Colonic mucosa (tissue), 4 donors: Measurements from ENCODE around the gene FMN2. TPM values are rescaled to one million over a fixed set of nuclear protein-coding genes. Genes with fewer than 3 reads are reported as not detected.

Source experiments
- DNase-seq: peaks from one replicate; pipeline ENCODE4 v3.0.0-alpha.2; 2020
- H3K27ac ChIP-seq: fragments of 200-600 bp; one replicate; pipeline ENCODE4 v1.8.0; 2021
- H3K27me3 ChIP-seq: fragments of 200-600 bp; one replicate; pipeline ENCODE4 v1.8.0; 2021
- H3K36me3 ChIP-seq: fragments of 200-600 bp; one replicate; pipeline ENCODE4 v1.8.0; 2021
- H3K4me1 ChIP-seq: fragments of 200-600 bp; one replicate; pipeline ENCODE4 v1.8.0; 2021; ENCODE audit warnings: mild to moderate bottlenecking
- H3K4me3 ChIP-seq: fragments of 200-600 bp; one replicate; pipeline ENCODE4 v1.8.0; 2021
- H3K9ac ChIP-seq, 2 donors: one replicate each; pipeline ENCODE4 v1.7.0; 2013; ENCODE audit warnings: control low read depth in 2 of 2, low read depth in 2 of 2, low read length in 2 of 2
- H3K9me3 ChIP-seq: fragments of 200-600 bp; one replicate; pipeline ENCODE4 v1.8.0; 2021
- CTCF ChIP-seq: fragments of 200-600 bp; IDR thresholded peaks from one replicate; pipeline ENCODE4 v1.8.0; 2022; ENCODE audit warnings: antibody characterized with exemption, mild to moderate bottlenecking
- intact Hi-C: fragments of 100-400 bp; cut with DNase I; formaldehyde crosslinking; loops from one replicate; pipeline ENCODE4 v1.14.1; 2022
- total RNA-seq, 2 donors: library from RNA; stranded (reverse); fragmentation: NEBNext Ultra II Directional in 1 of 2; extraction: Animal tissue kit (Norgen Biotek cat#: 25700) in 1 of 2; gene quantifications; one replicate each; pipeline ENCODE4 v1.2.1, GENCODE V29; 2021
- donor health status: healthy.
- donor health status: DM: no; HTN: no; CAD: no.
- donor health status: DM: no; HTN: no; CAD: no.

The FMN2 gene
- total RNA-seq, 2 donors from 2014 or later = 0.62 to 3.0 TPM

GRCh38 chr1:240126821-240127220, 35.1 kb downstream of the FMN2 start:
- intact Hi-C loops = no loop called here
- Histone ChIP-seq H3K4me3 (no peak overlapping the region), H3K9ac (no peak overlapping the region), H3K4me1 (no peaks in the 10 kb centered on the region), H3K36me3 (no peaks in the 10 kb centered on the region), H3K27me3 (no peaks in the 10 kb centered on the region), H3K9me3 (no peaks in the 10 kb centered on the region), H3K27ac (no peak overlapping the region)
- no peak for DNase-seq
- no peak for TF ChIP-seq CTCF

GRCh38 chr1:240128366-240128765, 36.7 kb downstream of the FMN2 start:
- H3K4me1 ChIP-seq = no peaks in the 10 kb centered on the region
- no peaks in the 10 kb centered on the region for H3K27me3 ChIP-seq
- no peak overlapping the region for H3K4me3 ChIP-seq
- TF ChIP-seq CTCF = no peak
- intact Hi-C loops = no loop called here
- H3K36me3 ChIP-seq = no peaks in the 10 kb centered on the region
- no peaks in the 10 kb centered on the region for H3K9me3 ChIP-seq
- DNase-seq = no peak
- H3K9ac ChIP-seq = no peak overlapping the region
- no peak overlapping the region for H3K27ac ChIP-seq

GRCh38 chr1:240134113-240134512, 42.4 kb downstream of the FMN2 start:
- H3K27me3 ChIP-seq = no peaks in the 10 kb centered on the region
- intact Hi-C loops = no loop called here
- no peak overlapping the region for H3K9ac ChIP-seq
- H3K36me3 ChIP-seq = no peaks in the 10 kb centered on the region
- H3K4me1 ChIP-seq = no peaks in the 10 kb centered on the region
- H3K9me3 ChIP-seq = no peaks in the 10 kb centered on the region
- no peak for TF ChIP-seq CTCF
- DNase-seq = no peak
- H3K4me3 ChIP-seq = no peak overlapping the region
- H3K27ac ChIP-seq = no peak overlapping the region

GRCh38 chr1:240134596-240134995, 42.9 kb downstream of the FMN2 start:
- H3K27me3 ChIP-seq = no peaks in the 10 kb centered on the region
- H3K9me3 ChIP-seq = no peaks in the 10 kb centered on the region
- no peak for TF ChIP-seq CTCF
- H3K4me3 ChIP-seq = no peak overlapping the region
- DNase-seq = no peak
- no peaks in the 10 kb centered on the region for H3K4me1 ChIP-seq
- no peaks in the 10 kb centered on the region for H3K36me3 ChIP-seq
- H3K9ac ChIP-seq = no peak overlapping the region
- no peak overlapping the region for H3K27ac ChIP-seq
- intact Hi-C loops = no loop called here

GRCh38 chr1:240136402-240136801, 44.7 kb downstream of the FMN2 start:
- H3K4me1 ChIP-seq = no peaks in the 10 kb centered on the region
- no peaks in the 10 kb centered on the region for H3K36me3 ChIP-seq
- H3K27me3 ChIP-seq = no peaks in the 10 kb centered on the region
- no peaks in the 10 kb centered on the region for H3K9me3 ChIP-seq
- intact Hi-C loops = no loop called here
- H3K9ac ChIP-seq = no peak overlapping the region
- DNase-seq = no peak
- H3K4me3 ChIP-seq = no peak overlapping the region
- no peak overlapping the region for H3K27ac ChIP-seq
- no peak for TF ChIP-seq CTCF

GRCh38 chr1:240138867-240139266, 47.2 kb downstream of the FMN2 start:
- DNase-seq = no peak
- H3K4me3 ChIP-seq = no peak overlapping the region
- H3K4me1 ChIP-seq = no peaks in the 10 kb centered on the region
- no peaks in the 10 kb centered on the region for H3K9me3 ChIP-seq
- H3K27ac ChIP-seq = no peak overlapping the region
- H3K27me3 ChIP-seq = no peaks in the 10 kb centered on the region
- no peaks in the 10 kb centered on the region for H3K36me3 ChIP-seq
- intact Hi-C loops = no loop called here
- TF ChIP-seq CTCF = no peak
- no peak overlapping the region for H3K9ac ChIP-seq
